ENCODE data around the gene CMC1.
"Not testable (repeated sequence)": the region's sequence is repeated elsewhere in the genome, so short reads cannot be mapped to it uniquely, and the experiment has no call there.

The CMC1 gene, protein sequence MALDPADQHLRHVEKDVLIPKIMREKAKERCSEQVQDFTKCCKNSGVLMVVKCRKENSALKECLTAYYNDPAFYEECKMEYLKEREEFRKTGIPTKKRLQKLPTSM

DNA sequence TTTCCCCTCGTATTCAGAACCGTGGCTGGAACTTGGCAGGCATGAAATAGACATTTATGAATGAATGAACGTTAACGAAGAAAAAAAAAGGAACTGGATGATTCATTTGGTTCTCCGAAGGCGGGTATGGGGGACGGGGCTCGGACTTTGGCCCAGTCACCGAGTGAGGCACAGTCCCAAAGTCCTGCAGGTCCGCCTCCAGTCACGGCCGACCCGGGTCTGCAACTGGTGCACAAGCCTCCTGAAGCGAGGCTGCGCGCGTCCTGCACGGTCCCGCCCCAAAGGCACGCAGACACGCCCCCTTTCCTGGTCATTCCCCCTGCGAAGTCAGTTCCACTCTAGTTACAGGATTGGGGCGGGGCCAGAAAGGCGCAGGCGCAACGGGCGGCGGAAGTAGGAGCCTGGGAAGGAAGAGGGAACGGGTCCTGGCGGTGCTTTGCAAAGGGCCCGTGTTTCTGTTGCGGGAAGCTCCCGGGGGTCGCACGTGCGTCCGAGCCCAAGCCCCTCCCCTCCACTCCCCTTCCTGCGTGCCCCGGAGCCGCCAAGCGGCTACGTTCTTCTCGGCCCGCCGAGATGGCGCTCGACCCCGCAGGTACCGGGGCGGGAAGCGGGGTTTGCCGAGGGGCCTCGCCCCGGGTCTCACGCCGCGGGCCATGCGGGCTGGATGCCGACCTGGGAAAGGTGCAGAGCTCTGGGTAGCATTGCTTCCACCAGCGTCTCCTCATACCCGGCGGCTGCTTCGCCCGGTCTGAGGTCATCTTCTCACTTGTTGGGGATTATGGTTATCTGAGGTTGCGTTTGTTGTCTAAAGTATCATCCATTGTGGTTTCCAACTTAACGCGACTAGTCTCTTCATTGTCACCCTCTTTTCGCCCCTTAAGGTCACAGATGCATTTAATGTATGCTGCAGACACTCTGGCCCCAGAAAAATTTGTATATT is at the start of gene CMC1:
TSS of gene CMC1 (plus strand) at position 399 of the 940 bp plus-strand sequence. CDS start at position 574, 175 bp downstream.
- DNase-seq: peak; percentile 90

DNA sequence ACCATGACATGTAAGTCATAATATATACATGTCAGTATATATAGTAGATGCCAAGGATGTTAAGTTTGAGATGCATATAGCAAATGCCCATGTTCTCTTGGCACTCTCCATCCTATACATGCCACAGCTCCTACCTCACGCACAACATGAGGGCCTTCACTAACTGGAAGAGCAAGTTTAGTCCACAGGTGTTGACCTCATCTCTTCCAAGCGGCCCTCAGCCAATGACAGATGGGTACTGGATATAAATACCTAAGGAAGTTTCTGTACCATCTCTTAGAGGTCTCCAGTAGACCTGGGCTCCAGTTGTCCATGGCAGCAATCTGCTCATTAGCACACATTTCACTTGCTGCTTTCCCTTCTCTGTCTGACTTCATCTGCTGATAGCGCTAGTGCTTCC is 43.3 kb upstream of the CMC1 start:
- no peak for DNase-seq

DNA sequence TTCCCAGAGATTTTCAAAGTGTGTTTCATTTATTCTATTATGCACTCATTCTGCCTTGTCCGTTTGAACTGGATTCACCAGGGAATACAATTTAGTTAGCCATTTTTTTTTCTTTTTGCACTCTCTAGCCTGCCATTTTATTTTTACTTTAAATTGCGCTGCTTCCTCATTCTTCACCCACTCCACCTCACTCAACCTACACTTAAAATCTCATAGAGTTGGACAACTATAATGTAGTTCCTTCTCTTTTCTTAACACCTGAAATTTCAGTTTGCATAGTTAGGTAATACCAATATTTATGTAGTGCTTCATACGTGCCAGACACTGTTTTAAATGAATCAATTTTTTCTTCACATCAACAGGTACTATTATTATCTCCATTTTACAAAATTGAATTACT is 42.4 kb upstream of the CMC1 start:
- no peak for DNase-seq

DNA sequence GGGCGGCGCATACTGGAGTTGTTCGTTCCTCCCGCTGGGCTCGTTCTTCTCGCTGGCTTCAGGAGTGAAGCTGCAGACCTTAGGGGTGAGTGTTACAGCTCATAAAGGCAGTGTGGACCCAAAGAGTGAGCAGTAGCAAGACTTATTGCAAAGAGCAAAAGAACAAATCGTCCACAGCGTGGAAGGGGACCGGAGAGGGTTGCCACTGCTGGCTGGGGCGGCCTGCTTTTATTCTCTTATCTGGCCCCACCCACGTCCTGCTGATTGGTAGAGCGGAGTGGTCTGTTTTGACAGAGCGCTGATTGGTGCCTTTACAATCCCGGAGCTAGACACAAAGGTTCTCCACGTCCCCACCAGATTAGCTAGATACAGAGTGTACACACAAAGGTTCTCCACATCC is 41.8 kb upstream of the CMC1 start:
- DNase-seq: not testable (repeated sequence)

DNA sequence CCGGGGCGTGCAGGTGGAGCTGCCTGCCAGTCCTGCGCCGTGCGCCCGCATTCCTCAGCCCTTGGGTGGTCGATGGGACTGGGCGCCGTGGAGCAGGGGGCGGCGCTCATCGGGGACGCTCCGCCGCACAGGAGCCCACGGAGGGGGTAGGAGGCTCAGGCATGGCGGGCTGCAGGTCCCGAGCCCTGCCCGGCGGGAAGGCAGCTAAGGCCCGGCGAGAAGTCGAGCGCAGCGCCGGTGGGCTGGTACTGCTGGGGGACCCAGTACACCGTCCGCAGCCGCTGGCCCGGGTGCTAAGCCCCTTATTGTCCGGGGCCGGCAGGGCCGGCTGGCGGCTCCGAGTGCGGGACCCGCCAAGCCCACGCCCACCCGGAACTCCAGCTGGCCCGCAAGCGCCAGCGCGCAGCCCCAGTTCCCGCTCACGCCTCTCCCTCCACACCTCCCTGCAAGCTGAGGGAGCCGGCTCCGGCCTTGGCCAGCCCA is 41.0 kb upstream of the CMC1 start:
- DNase-seq: peak in 1 of 2 donors; percentile 1

DNA sequence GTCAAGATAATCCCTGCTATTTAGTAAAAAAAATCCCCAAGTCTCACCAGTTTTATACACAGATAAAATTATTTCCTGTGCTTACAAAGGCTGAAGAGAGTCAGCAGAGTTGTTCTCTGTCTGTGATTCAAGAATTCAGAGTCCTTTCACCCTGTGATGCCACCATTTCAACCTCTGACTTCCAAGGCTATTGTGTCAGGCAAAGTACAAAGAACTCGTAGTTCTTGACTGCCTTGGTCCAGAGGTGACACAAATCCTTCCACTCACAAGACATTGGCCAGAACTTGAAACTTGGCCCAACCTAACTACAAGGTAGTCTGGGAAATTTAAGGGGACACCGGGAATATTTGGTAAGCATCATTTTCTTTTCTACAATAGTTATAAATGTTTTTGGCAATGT is 34.9 kb upstream of the CMC1 start:
- no peak for DNase-seq

DNA sequence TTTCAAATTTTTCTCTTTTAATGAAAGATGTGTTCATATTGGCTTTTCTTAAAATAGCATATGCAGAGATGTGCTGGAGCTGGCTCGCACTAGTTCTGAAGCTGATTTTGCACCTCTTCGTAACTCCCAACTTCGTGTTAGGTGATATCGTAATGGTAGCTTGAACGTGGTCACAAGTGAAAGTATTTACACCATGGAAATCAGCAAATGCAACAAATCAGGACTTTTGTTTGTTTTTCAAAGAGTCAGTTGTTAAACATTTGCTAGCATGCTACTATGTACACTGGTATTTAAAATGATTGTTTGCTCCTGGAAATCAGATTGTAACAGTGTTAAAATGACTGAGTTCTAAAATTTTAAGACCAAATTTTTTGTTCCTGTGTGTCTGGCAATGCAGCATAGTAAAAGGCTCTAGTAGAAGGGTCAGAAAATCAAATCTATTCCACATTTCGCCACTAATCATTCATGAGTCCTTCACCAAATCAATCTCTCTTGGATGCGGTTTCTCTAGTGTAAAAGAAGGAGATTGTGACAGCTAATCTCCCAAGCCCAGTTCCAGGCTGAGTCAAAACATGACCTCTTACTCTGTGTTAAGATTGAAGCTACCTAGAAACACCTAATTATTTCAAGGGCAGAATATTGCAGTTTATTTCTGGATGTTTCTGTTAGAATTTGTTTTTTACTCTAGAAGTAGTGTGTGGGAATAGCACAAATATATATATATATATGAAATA is 34.3 kb upstream of the CMC1 start:
- DNase-seq: no peak

DNA sequence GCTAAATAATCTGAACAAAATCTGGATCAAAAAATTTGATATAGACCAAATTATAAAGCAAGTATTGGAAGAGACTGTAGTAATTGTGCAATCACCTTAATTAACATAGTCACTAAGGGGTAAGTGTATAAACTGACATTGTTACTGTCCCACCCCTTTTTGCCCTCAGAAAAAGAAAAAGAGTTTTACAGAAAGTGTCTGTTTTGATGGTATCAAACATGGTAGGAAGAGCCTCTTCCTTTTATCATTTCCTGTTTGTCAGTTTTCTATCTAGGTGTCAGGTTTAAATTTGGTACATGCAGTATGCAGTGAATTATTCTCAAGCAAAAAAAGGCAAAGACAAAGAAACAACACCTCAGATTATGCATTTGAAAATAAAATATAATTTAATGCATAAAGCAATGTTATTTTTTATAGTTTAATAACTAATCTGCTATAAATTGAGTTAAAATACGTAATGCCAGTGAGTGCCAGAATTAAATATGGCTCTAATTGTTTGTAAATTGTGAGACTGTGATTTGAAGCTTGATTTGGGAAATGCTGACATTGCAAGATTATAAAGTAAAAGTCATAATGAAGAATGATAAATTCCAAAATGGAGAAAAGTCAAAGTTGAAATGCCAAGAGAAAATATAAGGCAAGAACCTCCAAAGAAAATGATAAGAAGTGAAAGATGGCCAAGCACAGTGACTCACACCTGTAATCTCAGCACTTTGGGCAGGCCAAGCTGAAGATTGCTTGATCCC is 30.3 kb upstream of the CMC1 start:
- peak in 1 of 2 donors; percentile 35 for DNase-seq

DNA sequence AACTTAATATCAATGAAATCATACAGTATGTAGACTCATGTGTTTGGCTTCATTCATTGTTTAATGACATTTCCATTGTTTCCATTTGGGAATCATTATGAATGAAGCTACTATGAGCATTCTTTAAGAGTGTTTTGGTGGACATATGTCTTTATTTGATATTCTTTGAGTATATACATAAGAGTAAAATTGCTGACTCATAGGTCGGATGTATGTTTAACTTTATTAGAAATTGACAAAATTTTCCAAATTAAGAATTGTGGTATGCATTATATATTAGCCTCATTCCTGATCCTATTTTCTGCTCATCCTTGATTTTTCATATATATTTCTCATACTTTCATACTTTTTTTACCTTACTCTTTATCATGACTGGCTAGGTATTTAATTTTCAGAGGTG is 28.7 kb upstream of the CMC1 start:
- DNase-seq: no peak

DNA sequence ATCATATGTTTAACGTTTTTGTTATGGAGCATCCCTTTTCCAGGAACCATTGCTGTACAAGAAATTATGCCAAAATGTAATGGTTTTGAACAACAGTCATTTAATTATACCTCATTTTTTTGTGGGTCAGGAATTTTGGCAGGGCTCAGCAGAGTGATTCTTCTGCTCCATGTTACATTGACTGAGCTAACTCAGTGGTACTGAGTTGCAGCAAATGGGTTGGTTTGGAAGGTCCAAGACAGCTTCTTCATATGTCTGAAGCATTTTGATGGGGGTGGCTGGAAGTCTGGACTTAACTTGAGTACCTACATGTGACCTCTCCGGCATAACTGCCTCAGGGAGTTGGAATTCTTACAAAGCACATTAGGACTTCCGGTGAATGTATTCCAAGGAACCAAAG is 26.0 kb upstream of the CMC1 start:
- no peak for DNase-seq

DNA sequence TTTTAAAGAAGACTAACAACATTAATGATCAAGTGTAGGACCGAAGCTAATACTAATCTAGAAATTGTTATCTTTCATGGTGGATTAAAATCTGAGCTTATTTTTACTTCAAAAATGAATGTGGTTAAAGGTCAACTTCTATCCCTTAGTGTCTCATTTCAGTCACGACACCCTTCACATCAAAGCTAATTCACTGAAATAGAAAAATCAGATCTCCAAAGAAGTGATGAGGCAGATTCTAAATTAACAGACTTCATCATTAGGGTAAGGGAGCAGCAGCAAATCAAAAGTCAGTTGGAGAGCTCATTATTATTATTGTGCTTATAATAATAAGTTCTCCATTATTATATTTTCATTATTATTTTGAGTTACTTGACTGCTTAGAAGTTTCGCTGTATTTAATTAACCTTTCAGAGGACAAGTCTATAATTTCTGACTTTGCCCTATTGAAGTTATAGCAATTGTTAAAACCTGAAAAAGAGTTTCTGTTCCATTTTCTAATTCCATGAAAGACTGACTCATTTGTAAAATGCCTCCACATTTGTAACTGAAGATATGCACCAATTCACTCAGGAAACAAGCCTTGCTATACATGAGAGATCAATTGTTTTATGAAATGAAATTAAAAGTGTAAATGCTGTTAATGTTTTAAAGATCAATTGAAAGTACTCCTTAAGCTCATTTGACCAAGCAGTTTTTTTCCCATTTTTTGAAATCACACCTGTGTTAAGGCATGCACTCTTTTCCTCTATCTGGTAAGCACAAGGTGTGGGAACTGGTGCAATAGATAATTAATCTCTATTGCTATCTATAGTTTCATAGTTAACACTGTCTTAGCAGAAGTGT is 23.1 kb upstream of the CMC1 start:
- DNase-seq: no peak

DNA sequence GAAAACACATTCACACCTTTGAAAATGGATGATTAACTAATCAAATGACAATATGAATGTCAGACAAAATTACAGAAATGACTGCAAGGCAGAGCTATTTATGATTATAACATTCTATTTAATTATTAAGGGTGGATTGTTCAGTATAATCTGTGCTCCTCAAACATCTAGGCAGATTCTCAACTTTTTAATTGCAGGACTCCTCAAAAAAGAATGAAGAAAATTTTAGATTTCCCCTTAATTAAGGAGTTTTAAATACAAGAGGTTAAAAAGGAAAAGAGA is 22.6 kb upstream of the CMC1 start:
- DNase-seq: no peak

DNA sequence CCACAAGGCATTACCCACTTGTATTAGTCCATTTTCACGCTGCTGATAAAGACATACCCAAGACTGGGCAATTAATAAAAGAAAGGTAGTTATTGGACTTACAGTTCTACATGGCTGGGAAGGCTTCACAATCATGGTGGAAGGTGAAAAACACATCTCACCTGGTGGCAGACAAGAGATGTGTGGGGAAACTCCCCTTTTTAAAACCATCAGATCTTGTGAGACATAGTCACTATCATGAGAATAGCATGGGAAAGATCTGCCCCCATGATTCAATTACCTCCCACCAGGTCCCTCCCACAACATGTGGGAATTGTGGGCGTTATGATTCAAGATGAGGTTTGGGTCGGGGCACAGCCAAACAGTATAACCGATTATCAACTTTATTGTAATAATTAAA is 17.0 kb upstream of the CMC1 start:
- DNase-seq: no peak

DNA sequence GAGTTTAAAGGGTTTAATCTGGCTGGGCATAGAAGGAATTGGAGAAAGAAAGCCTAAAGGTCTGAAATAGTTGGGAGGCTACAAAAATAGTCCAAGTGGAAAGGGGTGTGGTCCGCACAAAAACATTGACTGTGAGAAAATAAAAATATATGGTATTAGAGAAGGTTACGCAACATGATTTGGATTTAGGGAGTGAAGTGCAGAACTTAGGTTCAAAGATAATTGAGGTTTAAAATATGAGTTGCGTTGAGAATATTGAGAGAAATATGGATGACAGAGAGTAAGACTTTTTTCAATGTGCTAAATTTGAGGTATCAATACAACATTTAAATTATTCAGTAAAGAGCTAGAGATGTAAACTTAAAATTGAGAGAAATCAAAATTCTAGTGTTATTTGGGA is 15.4 kb upstream of the CMC1 start:
- DNase-seq: no peak

DNA sequence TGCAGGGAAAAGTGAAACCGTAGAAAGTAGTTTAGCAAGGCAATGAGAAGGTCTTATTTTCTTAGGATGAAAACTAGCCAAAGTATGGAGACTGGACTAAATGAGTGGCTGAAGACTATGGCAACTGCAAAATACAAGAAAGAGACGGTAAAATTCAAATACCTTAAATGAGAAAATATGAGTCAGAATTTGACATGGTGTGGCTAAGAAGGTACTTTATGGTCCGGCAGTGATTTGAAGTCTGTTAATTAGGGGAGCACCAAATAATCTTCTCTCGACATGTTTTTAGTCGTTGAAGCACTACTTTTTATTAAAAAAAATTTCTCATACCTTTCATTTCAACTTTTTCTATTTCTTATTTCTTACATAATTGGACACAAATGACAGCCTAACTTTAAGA is 12.8 kb upstream of the CMC1 start:
- no peak for DNase-seq

DNA sequence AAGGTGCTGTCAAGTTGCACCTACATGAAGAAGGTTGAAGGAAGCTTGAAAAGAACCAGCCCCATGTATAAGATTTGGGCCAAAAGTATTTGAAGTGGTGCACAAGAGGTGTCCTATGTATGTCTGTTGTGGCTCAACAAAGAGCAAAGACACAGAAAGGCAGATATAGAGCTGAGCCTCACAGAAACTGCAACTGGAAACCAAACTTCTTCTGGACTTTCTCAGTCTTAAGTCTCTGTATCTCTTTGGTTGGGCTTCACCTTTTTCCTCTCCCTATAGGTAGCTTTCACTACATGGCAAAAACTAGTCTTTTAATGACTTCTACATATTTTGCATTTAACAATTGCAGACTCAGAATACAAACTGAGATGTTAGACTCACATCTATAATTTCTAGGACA is 8.8 kb upstream of the CMC1 start:
- no peak for DNase-seq

DNA sequence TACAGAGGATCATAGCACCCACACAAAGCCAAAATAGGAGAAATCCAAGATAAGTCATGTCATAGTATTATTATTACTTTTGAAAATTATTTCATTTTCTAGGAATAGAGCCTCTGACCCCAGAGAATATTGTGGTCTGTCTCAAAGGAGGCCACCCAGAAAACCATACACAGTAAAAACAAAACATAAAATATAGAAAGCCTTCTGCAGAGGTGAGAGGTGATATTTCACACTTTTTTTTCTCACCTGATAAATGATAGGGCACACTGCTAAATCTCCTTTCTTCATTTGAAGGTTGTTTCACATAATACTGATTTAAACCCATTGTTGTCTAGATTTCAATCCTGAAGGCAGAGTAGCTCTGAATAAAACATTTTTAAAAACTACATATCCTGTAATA is 7.0 kb upstream of the CMC1 start:
- DNase-seq: no peak

DNA sequence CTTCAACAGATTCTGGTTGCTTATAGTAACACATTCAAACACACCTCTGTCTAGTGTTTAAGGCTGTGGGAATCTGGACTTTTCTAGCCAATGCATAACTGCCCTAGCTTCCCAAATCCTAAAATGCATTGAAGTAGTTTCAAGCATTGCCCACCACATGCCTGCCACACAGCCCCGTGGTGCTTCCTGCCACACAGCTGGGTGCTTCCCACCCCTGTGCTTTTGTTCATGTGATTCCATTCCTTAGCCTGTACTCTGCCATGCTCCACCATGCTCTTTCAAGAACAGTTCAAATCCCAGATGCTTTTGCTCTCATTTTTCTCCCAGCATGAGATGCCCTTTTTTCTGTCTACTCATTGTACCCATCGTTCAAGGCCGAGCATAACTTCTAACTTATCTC is 2.3 kb upstream of the CMC1 start:
- no peak for DNase-seq

DNA sequence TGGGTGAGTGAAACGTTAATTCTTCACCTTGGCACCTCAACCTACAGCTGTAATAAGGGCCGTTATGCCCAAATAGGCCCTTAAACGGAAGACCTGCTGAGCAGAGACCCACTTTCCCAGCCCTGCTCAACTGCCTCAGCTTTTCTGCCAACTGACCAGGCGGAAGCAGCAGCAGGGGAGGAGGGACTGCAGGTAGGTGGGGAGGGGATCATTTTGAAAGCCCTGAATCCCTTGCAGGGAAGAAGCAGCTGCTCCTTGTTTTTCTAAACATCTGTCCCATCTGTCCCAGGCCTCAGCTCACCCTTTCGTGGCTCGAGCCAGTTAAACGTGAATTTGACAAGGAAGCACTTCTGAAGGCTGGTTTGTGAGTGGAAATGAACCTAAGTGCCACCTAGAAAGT is 978 bp upstream of the CMC1 start:
- DNase-seq: no peak

DNA sequence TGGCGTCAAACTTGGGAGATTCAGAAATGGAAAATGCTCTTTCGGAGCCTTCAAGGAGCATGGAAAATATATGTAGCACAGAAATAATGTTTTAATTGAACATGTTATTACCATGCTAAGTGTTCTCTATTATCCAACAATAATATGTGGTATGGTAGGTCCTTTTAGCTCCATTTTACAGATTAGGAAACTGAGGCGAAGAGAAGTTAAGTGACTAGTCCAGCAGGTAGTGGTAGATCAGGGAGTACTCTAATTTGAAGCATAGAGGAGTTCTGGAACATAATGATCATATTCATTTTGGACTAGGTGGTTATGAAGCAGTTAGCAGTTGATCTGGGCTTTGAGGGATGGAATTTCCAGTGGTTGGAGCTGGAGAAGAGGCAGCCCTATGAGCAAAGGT is 1.1 kb downstream of the CMC1 start:
- DNase-seq: no peak

DNA sequence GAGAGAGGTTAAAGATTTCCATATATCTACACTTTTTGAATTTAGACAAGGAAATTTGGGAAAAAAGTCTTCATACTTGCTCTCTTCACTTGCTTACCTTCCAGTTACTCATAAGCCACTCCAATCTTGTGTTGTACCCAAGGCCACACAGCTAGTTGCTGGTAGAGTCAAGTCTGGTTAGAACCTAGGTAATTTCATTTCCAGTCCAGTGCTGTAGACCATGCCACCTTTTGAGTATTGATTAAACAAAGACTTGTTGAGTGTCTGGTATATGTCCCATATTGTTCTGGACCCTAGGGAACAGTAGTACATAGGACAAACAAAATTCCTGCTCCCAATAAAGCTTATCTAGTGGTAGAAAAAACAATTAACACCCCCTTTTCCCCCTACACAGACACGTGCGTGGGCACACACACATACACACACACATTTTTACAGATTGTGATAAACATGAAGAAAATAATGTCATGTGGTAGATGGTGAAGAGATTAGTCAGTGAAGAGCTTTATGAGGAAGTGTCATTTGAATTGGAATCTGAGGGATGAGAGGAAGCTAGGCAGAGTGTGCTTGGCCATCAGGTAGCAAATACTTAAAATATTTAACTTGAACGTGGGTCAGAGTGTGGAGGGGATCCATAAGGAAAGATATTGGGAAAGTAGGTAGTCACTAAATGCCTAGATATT is 2.1 kb downstream of the CMC1 start:
- DNase-seq: peak in 1 of 2 donors; percentile 44

DNA sequence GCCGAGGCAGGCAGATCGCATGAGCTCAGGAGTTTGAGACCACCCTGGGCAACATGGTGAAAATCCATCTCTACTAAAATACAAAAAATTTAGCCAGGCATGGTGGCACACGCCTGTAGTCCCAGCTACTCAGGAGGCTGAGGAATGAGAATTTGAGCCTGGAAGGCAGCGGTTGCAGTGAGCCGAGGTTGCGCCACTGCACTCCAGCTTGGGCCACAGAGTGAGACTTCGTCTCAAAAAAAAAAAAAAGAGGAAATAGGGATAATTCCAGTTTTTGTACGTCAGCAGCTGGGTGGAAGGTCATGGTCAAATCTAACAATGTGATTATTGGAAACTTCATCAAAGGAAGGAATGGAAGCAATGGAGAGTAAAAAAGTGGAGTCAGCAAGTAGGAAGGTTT is 3.1 kb downstream of the CMC1 start:
- DNase-seq: no peak
